ENCODE results near the gene MAP4K3.
"Not testable (repeated sequence)": the region's sequence is repeated elsewhere in the genome, so short reads cannot be mapped to it uniquely, and the experiment has no call there.

The MAP4K3 gene

GRCh38 chr2:39407516-39408296 is 29.4 kb downstream of the MAP4K3 start:
- DNase-seq, result no peak

- DNase-seq, result no peak
Observed at GRCh38 chr2:39405364-39405763, 31.7 kb downstream of the MAP4K3 start.

- no peak for DNase-seq
Observed at GRCh38 chr2:39403311-39403710, 33.8 kb downstream of the MAP4K3 start.

- DNase-seq, result no peak
Observed at GRCh38 chr2:39401319-39401718, 35.8 kb downstream of the MAP4K3 start.

- no peak for DNase-seq
Observed at GRCh38 chr2:39399570-39399969, 37.5 kb downstream of the MAP4K3 start.

GRCh38 chr2:39395313-39395712 is 41.8 kb downstream of the MAP4K3 start:
- DNase-seq, result no peak

- no peak for DNase-seq
Observed at GRCh38 chr2:39394516-39394961, 42.5 kb downstream of the MAP4K3 start.

GRCh38 chr2:39392672-39393071 is 44.4 kb downstream of the MAP4K3 start:
- DNase-seq, result no peak

- DNase-seq, result no peak
Observed at GRCh38 chr2:39390216-39390615, 46.9 kb downstream of the MAP4K3 start.

GRCh38 chr2:39386064-39386463 is 51.0 kb downstream of the MAP4K3 start:
- no peak for DNase-seq

GRCh38 chr2:39385172-39385571 is 51.9 kb downstream of the MAP4K3 start:
- DNase-seq, result no peak

GRCh38 chr2:39384071-39384470 is 53.0 kb downstream of the MAP4K3 start:
- DNase-seq, result not testable (repeated sequence)

- DNase-seq, result no peak
Observed at GRCh38 chr2:39383146-39383545, 53.9 kb downstream of the MAP4K3 start.

- no peak for DNase-seq
Observed at GRCh38 chr2:39381653-39382052, 55.4 kb downstream of the MAP4K3 start.

GRCh38 chr2:39380525-39381150 is 56.4 kb downstream of the MAP4K3 start:
- no peak for DNase-seq

- no peak for DNase-seq
Observed at GRCh38 chr2:39379643-39380524, 57.2 kb downstream of the MAP4K3 start.

- DNase-seq, result no peak
Observed at GRCh38 chr2:39378968-39379367, 58.1 kb downstream of the MAP4K3 start.

- DNase-seq, result peak; percentile 50
Observed at GRCh38 chr2:39377226-39377939, 59.7 kb downstream of the MAP4K3 start.

- no peak for DNase-seq
Observed at GRCh38 chr2:39375917-39376316, 61.2 kb downstream of the MAP4K3 start.

GRCh38 chr2:39373181-39373802 is 63.8 kb downstream of the MAP4K3 start:
- no peak for DNase-seq

- DNase-seq, result no peak
Observed at GRCh38 chr2:39370101-39370500, 67.0 kb downstream of the MAP4K3 start.

- DNase-seq, result no peak
Observed at GRCh38 chr2:39368846-39369245, 68.2 kb downstream of the MAP4K3 start.

Measured in stimulated activated CD8-positive, alpha-beta memory T cell treated with anti-CD3 and anti-CD28 coated beads, Interleukin-4, amount 100 ng/mL, for 48 hours (primary cell).